DOHH2 (cell line): ENCODE results near the gene BAIAP2.

Source experiments
- CTCF ChIP-seq: fragments of 200-600 bp; sonication (generic); IDR thresholded peaks from one replicate; pipeline ENCODE4 v1.5.1; 2014; ENCODE audit warnings: antibody characterized with exemption, mild to moderate bottlenecking, low read depth, low read length; ENCODE audit not compliant: poor library complexity, severe bottlenecking
- EZH2phosphoT487 ChIP-seq: fragments of 200-600 bp; sonication (generic); IDR thresholded peaks from 2 replicates; pipeline ENCODE4 v1.6.1; 2017; ENCODE audit warnings: borderline replicate concordance, mild to moderate bottlenecking, antibody characterized with exemption, low read length, moderate library complexity, mixed read lengths

- TF ChIP-seq CTCF (no peak), EZH2phosphoT487 (no peak)
Measured at GRCh38 chr17:81045590-81046095, 10.7 kb downstream of the BAIAP2 start.
